Panc1 (cell line): ENCODE measurements around the gene GYPC.

Experiments
- SIN3A ChIP-seq: IDR thresholded peaks from 2 replicates; pipeline ENCODE4 v1.6.1; 2012; ENCODE audit warnings: low read depth, mild to moderate bottlenecking, low read length, moderate library complexity, borderline replicate concordance; ENCODE audit not compliant: insufficient read depth
- TF ChIP-seq, protein P1 (sequence below): fragments of 450-650 bp; IDR thresholded peaks from 2 replicates; pipeline ENCODE4 v1.5.1; 2017; ENCODE audit warnings: mild to moderate bottlenecking

DNA sequence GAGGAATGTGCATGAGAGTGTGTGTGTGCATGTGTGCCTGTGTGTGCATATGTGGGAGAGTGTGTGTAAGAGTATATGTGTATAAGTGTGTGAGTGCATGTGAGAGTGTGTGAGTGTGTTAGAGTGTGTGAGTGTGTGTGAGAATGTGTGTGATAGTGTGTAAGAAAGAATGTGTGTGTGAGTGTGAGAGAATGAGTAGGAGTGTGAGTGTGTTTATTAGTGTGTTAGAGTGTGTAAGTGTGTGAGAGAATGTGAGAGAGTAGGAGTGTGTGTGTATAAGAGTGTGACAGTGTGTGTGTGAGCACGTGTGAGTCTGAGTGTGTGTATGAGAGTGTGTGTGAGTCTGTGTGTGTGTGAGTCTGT, 21.2 kb downstream of the GYPC start:
- no peak for TF ChIP-seq SIN3A
- TF ChIP-seq, protein P1, sequence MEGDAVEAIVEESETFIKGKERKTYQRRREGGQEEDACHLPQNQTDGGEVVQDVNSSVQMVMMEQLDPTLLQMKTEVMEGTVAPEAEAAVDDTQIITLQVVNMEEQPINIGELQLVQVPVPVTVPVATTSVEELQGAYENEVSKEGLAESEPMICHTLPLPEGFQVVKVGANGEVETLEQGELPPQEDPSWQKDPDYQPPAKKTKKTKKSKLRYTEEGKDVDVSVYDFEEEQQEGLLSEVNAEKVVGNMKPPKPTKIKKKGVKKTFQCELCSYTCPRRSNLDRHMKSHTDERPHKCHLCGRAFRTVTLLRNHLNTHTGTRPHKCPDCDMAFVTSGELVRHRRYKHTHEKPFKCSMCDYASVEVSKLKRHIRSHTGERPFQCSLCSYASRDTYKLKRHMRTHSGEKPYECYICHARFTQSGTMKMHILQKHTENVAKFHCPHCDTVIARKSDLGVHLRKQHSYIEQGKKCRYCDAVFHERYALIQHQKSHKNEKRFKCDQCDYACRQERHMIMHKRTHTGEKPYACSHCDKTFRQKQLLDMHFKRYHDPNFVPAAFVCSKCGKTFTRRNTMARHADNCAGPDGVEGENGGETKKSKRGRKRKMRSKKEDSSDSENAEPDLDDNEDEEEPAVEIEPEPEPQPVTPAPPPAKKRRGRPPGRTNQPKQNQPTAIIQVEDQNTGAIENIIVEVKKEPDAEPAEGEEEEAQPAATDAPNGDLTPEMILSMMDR, result no peak
